SH-SY5Y (cell line): Measurements from ENCODE around the gene ATP1A4.

Experiments
- GATA2 ChIP-seq: IDR thresholded peaks from 2 replicates; pipeline ENCODE4 v1.6.1; 2011; ENCODE audit warnings: mild to moderate bottlenecking, low read depth, low read length
- GATA3 ChIP-seq: IDR thresholded peaks from 2 replicates; pipeline ENCODE4 v1.6.1; 2011; ENCODE audit warnings: low read depth, mild to moderate bottlenecking, low read length, moderate library complexity

DNA sequence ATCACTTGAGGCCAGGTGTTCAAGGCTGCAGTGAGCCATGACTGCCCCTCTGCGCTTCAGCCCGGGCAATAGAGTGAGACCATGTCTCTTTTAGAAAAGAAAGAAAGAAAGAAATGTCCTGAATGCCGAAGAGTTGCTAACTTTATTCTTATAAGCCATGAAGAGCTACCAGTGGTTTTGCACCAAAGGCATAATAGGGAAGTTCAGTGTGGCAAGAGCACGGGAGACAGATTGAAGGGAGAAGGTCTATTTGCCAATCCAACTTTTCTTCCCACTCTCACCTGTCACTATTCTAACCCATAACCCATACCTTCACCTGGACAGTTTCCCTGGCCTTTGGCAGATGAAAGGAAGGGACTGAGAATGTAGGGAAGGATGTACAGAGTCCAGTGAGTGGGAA is 49.4 kb downstream of the ATP1A4 start:
- no peak for TF ChIP-seq GATA3
- no peak for TF ChIP-seq GATA2
